HCT116 (cell line): Measurements from ENCODE around the gene SESN1. TPM values are rescaled to one million over a fixed set of nuclear protein-coding genes. Genes with fewer than 3 reads are reported as not detected.

Source experiments
- ATAC-seq: fragments of 200-7000 bp; cut with Tn5 transposase; 2 replicates; pipeline ENCODE4 v1.9.1; 2020; ENCODE audit warnings: mild to moderate bottlenecking, moderate library complexity
- BruUV-seq: library from RNA; stranded (reverse); fragments of 400-500 nt; replicated peaks from 2 replicates; lab custom pipeline; 2021; lab: Mats Ljungman, UMichigan
- CTCF ChIA-PET: fragments of 300-600 bp; sonication (Branson Sonifier 250); formaldehyde crosslinking; loops from one replicate; lab custom pipeline; 2021; ENCODE audit warnings: antibody characterized with exemption; lab: Charles Lee
- POLR2A ChIA-PET: fragments of 300-600, 350-600 bp; sonication (Branson Sonifier 250); formaldehyde crosslinking; loops from one replicate; lab custom pipeline; 2021; ENCODE audit warnings: antibody characterized with exemption; lab: Charles Lee
- RAD21 ChIA-PET, 2 experiments: fragments of 300-600 bp; sonication (Branson Sonifier 250); formaldehyde crosslinking; loops; one replicate each; lab custom pipeline; 2023; ENCODE audit warnings: low total read pairs in 2 of 2; ENCODE audit not compliant: uncharacterized antibody in 2 of 2, unreplicated experiment in 2 of 2, low non-redundant PET in 1 of 2; lab: Charles Lee
- DNase-seq: peaks from one replicate; pipeline ENCODE4 v3.0.0-alpha.2; 2010; ENCODE audit warnings: low read depth, low spot score
- H2AFZ ChIP-seq: fragments of 200-600 bp; shearing (Covaris generic), sonication (generic); 2 replicates; pipeline ENCODE4 v1.6.1; 2017; ENCODE audit warnings: low read depth, mixed run types, mixed read lengths, antibody characterized with exemption, low read length; ENCODE audit not compliant: poor library complexity, severe bottlenecking
- H3K27ac ChIP-seq: 2 replicates; pipeline ENCODE4 v1.5.1; 2012; ENCODE audit warnings: low read depth, low read length
- H3K27me3 ChIP-seq: fragments of 200-600 bp; sonication (generic); 2 replicates; pipeline ENCODE4 v1.6.1; 2016; ENCODE audit warnings: mixed run types, low read length, mixed read lengths; ENCODE audit not compliant: insufficient read depth
- H3K36me3 ChIP-seq, 2 experiments: fragments of 200-500 bp in 1 of 2; fragments of 200-600 bp in 1 of 2; sonication (Bioruptor generic) in 1 of 2; sonication (generic) in 1 of 2; 2 replicates each; pipeline versions ENCODE4 v1.5.1 to v1.6.1; 2014 to 2016; ENCODE audit warnings: low read length in 2 of 2, inconsistent platforms in 1 of 2, mixed read lengths in 1 of 2, mixed run types in 1 of 2; ENCODE audit not compliant: insufficient read depth in 2 of 2, control insufficient read depth in 1 of 2
- H3K4me1 ChIP-seq, 2 experiments: fragments of 200-600 bp in 1 of 2; sonication (generic) in 1 of 2; 2 replicates each; pipeline versions ENCODE4 v1.5.1 to v1.6.1; 2012 to 2017; ENCODE audit warnings: low read length in 2 of 2, inconsistent platforms in 1 of 2, mild to moderate bottlenecking in 1 of 2, mixed read lengths in 1 of 2, mixed run types in 1 of 2, moderate library complexity in 1 of 2; ENCODE audit not compliant: insufficient read depth in 2 of 2, control insufficient read depth in 1 of 2
- H3K4me2 ChIP-seq: fragments of 200-600 bp; sonication (generic); 2 replicates; pipeline ENCODE4 v1.6.1; 2017; ENCODE audit warnings: mixed run types, low read length, mixed read lengths
- H3K4me3 ChIP-seq, 2 experiments: fragments of 200-600 bp in 1 of 2; sonication (generic) in 1 of 2; replicated peaks in 1 of 2; 2 replicates each; pipeline ENCODE4 v1.5.1; 2011 to 2016; ENCODE audit warnings: low read length in 2 of 2, control low read depth in 1 of 2, low read depth in 1 of 2, mild to moderate bottlenecking in 1 of 2, mixed read lengths in 1 of 2, mixed run types in 1 of 2
- H3K79me2 ChIP-seq: fragments of 200-600 bp; sonication (generic); 2 replicates; pipeline ENCODE4 v1.6.1; 2017; ENCODE audit warnings: mild to moderate bottlenecking, mixed run types, low read length, moderate library complexity, mixed read lengths; ENCODE audit not compliant: insufficient read depth
- H3K9ac ChIP-seq: fragments of 200-600 bp; sonication (generic); 2 replicates; pipeline ENCODE4 v1.6.1; 2016; ENCODE audit warnings: low read length, mixed read lengths
- H3K9me2 ChIP-seq: fragments of 200-600 bp; sonication (generic), shearing (Covaris generic); 2 replicates; pipeline ENCODE4 v1.6.1; 2017; ENCODE audit warnings: mixed run types, mild to moderate bottlenecking, moderate library complexity; ENCODE audit not compliant: insufficient read depth
- H3K9me3 ChIP-seq, 2 experiments: fragments of 200-500 bp in 1 of 2; fragments of 200-600 bp in 1 of 2; sonication (Bioruptor generic) in 1 of 2; sonication (generic) in 1 of 2; 2 replicates each; pipeline ENCODE4 v1.6.1; 2014 to 2017; ENCODE audit warnings: low read length in 2 of 2, mixed read lengths in 2 of 2, inconsistent platforms in 1 of 2, low read depth in 1 of 2, mild to moderate bottlenecking in 1 of 2, mixed run types in 1 of 2, moderate library complexity in 1 of 2; ENCODE audit not compliant: control insufficient read depth in 1 of 2, insufficient read depth in 1 of 2
- H4K20me1 ChIP-seq: fragments of 200-600 bp; sonication (generic), shearing (Covaris generic); 2 replicates; pipeline ENCODE4 v1.6.1; 2017; ENCODE audit warnings: mixed run types, mild to moderate bottlenecking, moderate library complexity; ENCODE audit not compliant: insufficient read depth
- CTCF ChIP-seq, 3 experiments: fragments of 200-600 bp in 1 of 3; sonication (generic) in 1 of 3; IDR thresholded peaks in 2 of 3; conservative IDR thresholded peaks in 1 of 3; 2 replicates each; pipeline ENCODE4 v1.5.1; 2012 to 2017; ENCODE audit warnings: low read depth in 2 of 3, low read length in 2 of 3, antibody characterized with exemption in 1 of 3, borderline replicate concordance in 1 of 3, control low read depth in 1 of 3, mild to moderate bottlenecking in 1 of 3, mixed read lengths in 1 of 3, mixed run types in 1 of 3, moderate library complexity in 1 of 3; ENCODE audit not compliant: insufficient read depth in 1 of 3
- EGR1 ChIP-seq: IDR thresholded peaks from 2 replicates; pipeline ENCODE4 v1.6.1; 2012; ENCODE audit warnings: low read depth
- ELF1 ChIP-seq: IDR thresholded peaks from 2 replicates; pipeline ENCODE4 v1.6.1; 2012; ENCODE audit warnings: low read depth, borderline replicate concordance
- EZH2phosphoT487 ChIP-seq: fragments of 200-600 bp; IDR thresholded peaks from 2 replicates; pipeline ENCODE4 v1.6.1; 2018; ENCODE audit warnings: antibody characterized with exemption, borderline replicate concordance
- MAX ChIP-seq: IDR thresholded peaks from 2 replicates; pipeline ENCODE4 v1.6.1; 2012
- POLR2AphosphoS5 ChIP-seq: IDR thresholded peaks from 2 replicates; pipeline ENCODE4 v1.6.1; 2011; ENCODE audit warnings: mild to moderate bottlenecking, low read depth, low read length, moderate library complexity
- RAD21 ChIP-seq: IDR thresholded peaks from 2 replicates; pipeline ENCODE4 v1.6.1; 2012; ENCODE audit warnings: low read depth, mild to moderate bottlenecking
- SP1 ChIP-seq: IDR thresholded peaks from 2 replicates; pipeline ENCODE4 v1.6.1; 2012; ENCODE audit warnings: low read depth
- SRF ChIP-seq: IDR thresholded peaks from 2 replicates; pipeline ENCODE4 v1.6.1; 2012; ENCODE audit warnings: low read depth
- TCF7L2 ChIP-seq: IDR thresholded peaks from 2 replicates; pipeline ENCODE4 v1.7.0; 2011; ENCODE audit warnings: borderline replicate concordance, inconsistent platforms; ENCODE audit not compliant: insufficient read depth, insufficient read length; ENCODE audit errors: extremely low read depth
- YY1 ChIP-seq: IDR thresholded peaks from 2 replicates; pipeline ENCODE4 v1.6.1; 2011; ENCODE audit warnings: low read length, low read depth, moderate library complexity, mild to moderate bottlenecking; ENCODE audit not compliant: insufficient replicate concordance; ENCODE audit errors: extremely low read depth
- ZBTB33 ChIP-seq: IDR thresholded peaks from 2 replicates; pipeline ENCODE4 v1.6.1; 2011; ENCODE audit warnings: mild to moderate bottlenecking, low read length, moderate library complexity; ENCODE audit not compliant: insufficient replicate concordance; ENCODE audit errors: extremely low read depth
- ZFX ChIP-seq: fragments of 450-650 bp; IDR thresholded peaks from 2 replicates; pipeline ENCODE4 v1.6.1; 2017
- ZNF274 ChIP-seq: fragments of 200-500 bp; sonication (Bioruptor generic); IDR thresholded peaks from 2 replicates; pipeline ENCODE4 v1.6.1; 2014; ENCODE audit warnings: mild to moderate bottlenecking, low read depth, low read length, inconsistent platforms
- intact Hi-C: fragments of 100-400 bp; cut with micrococcal nuclease; formaldehyde crosslinking; loops from 2 replicates; pipeline ENCODE4 v1.10.0; 2022
- total RNA-seq: library from RNA; stranded (reverse); gene quantifications from one replicate; pipeline ENCODE4 v1.2.1, GENCODE V29; 2021; ENCODE audit not compliant: unreplicated experiment

The SESN1 gene
- total RNA-seq, 1 experiment from 2014 or later, result 9.3 TPM

- H2AFZ ChIP-seq, result no peak overlapping the region
- no peak overlapping the region for H3K9ac ChIP-seq
Measured at GRCh38 chr6:108966855-108967755, 127.5 kb downstream of the SESN1 start.

GRCh38 chr6:108966251-108966650, 128.4 kb downstream of the SESN1 start:
- no TSS peak for BruUV-seq
- no peak for TF ChIP-seq SP1
- TF ChIP-seq ELF1, result no peak
- TF ChIP-seq ZNF274, result no peak
- TF ChIP-seq ZBTB33, result no peak
- no peak for TF ChIP-seq SRF
- no peak for TF ChIP-seq EZH2phosphoT487
- TF ChIP-seq RAD21, result no peak
- no peak for TF ChIP-seq TCF7L2
- TF ChIP-seq POLR2AphosphoS5, result no peak
- TF ChIP-seq CTCF (IDR thresholded peaks at IDR 0.05 in 2 of 3, conservative IDR thresholded peaks at IDR 0.05 in 1 of 3; ENCODE audit: borderline replicate concordance in 1 of 3, insufficient read depth in 1 of 3, low read depth in 2 of 3, low read length in 2 of 3), result no peak
- TF ChIP-seq ZFX, result no peak
- TF ChIP-seq YY1, result no peak
- TF ChIP-seq MAX, result no peak
- TF ChIP-seq EGR1, result no peak

More at GRCh38 chr6:108966855-108967755, 127.5 kb downstream of the SESN1 start:
- Histone ChIP-seq H3K9me3 (no peaks in the 10 kb centered on the region), H3K27ac (no peak overlapping the region), H3K4me2 (peak overlapping the region; percentile 1; the same call in 1 of the 2 replicates)
- CTCF ChIA-PET, result no interaction called here
- TF ChIP-seq ZNF274, result no peak
- peak; percentile 53; the same call in 1 of the 2 replicates for TF ChIP-seq EGR1
- TF ChIP-seq, all 23 proteins: peak for 1
- peak; percentile 7 for DNase-seq
- intact Hi-C loops, result no loop called here
- ChIA-PET POLR2A (no interaction called here), RAD21 (no interaction called here)
- H3K4me3 ChIP-seq, result no peak overlapping the region
- no peaks in the 10 kb centered on the region for H3K27me3 ChIP-seq
- no peaks in the 10 kb centered on the region for H3K36me3 ChIP-seq
- H3K9me2 ChIP-seq, result no peaks in the 10 kb centered on the region
- no peaks in the 10 kb centered on the region for H3K79me2 ChIP-seq
- H3K4me1 ChIP-seq, result peaks cover 5 to 12% of the 10 kb centered on the region in 2 experiments; a peak in 2 of 4 replicates
- H4K20me1 ChIP-seq, result no peaks in the 10 kb centered on the region
- no TSS peak for BruUV-seq
- ATAC-seq, result peak; percentile 84

More at GRCh38 chr6:108966251-108966650, 128.4 kb downstream of the SESN1 start:
- Histone ChIP-seq H3K9me2 (no peaks in the 10 kb centered on the region), H3K9me3 (no peaks in the 10 kb centered on the region), H3K27me3 (no peaks in the 10 kb centered on the region), H3K36me3 (no peaks in the 10 kb centered on the region), H3K4me2 (no peak overlapping the region; the same call in 1 of the 2 replicates), H4K20me1 (no peaks in the 10 kb centered on the region), H3K4me1 (peaks cover 5 to 12% of the 10 kb centered on the region in 2 experiments; a peak in 2 of 4 replicates), H2AFZ (no peak overlapping the region), H3K79me2 (no peaks in the 10 kb centered on the region), H3K27ac (no peak overlapping the region), H3K4me3 (no peak overlapping the region), H3K9ac (no peak overlapping the region)
- ChIA-PET RAD21 (no interaction called here), POLR2A (no interaction called here), CTCF (no interaction called here)
- ATAC-seq (no peak), DNase-seq (no peak)
- intact Hi-C loops, result no loop called here
